Measurements from ENCODE around the gene METTL16.

METTL16 gene

GRCh38 chr17:2376107-2376506 lies 135.6 kb downstream of the METTL16 start:
- H3K36me3 ChIP-seq (ENCODE audit: control insufficient read depth, insufficient read depth, low read length) = peaks cover 81% of the 10 kb centered on the region

DNA sequence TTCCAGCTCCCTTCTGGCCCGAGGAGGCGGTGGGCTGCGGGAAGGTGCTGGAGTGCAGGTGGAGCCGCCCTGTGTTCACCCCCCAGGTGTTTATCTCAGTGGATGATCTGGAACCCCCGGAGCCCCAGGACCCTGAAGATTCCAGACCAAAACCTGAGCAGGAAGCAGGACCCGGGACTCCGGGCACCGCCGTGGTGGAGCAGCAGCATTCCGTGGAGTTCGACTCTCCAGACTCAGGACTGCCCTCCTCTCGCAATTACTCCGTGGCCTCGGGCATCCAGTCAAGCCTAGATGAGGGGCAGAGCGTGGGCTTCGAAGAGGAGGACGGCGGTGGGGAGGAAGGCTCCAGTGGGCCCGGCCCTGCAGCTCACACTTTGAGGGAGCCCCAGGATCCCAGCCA lies 136.3 kb downstream of the METTL16 start:
- H3K27ac ChIP-seq (ENCODE audit: low read depth, low read length) = no peak overlapping the region
- no peaks in the 10 kb centered on the region for H3K27me3 ChIP-seq (ENCODE audit: control insufficient read depth, insufficient read depth, low read length)
- peaks cover 77% of the 10 kb centered on the region for H3K36me3 ChIP-seq (ENCODE audit: control insufficient read depth, insufficient read depth, low read length)
- no peaks in the 10 kb centered on the region for H3K4me1 ChIP-seq (ENCODE audit: control insufficient read depth, insufficient read depth, low read length)
- H3K9me3 ChIP-seq (ENCODE audit: control insufficient read depth, insufficient read depth, low read depth, low read length) = no peaks in the 10 kb centered on the region
- H3K9ac ChIP-seq (ENCODE audit: low read length) = no peak overlapping the region
- no peak overlapping the region for H3K4me3 ChIP-seq (ENCODE audit: low read depth, low read length)

More at GRCh38 chr17:2376107-2376506, 135.6 kb downstream of the METTL16 start:
- no peak overlapping the region for H3K4me3 ChIP-seq (ENCODE audit: low read depth, low read length)
- no peak overlapping the region for H3K9ac ChIP-seq (ENCODE audit: low read length)
- H3K27ac ChIP-seq (ENCODE audit: low read depth, low read length) = no peak overlapping the region
- no peaks in the 10 kb centered on the region for H3K27me3 ChIP-seq (ENCODE audit: control insufficient read depth, insufficient read depth, low read length)
- H3K9me3 ChIP-seq (ENCODE audit: control insufficient read depth, insufficient read depth, low read depth, low read length) = no peaks in the 10 kb centered on the region
- H3K4me1 ChIP-seq (ENCODE audit: control insufficient read depth, insufficient read depth, low read length) = no peaks in the 10 kb centered on the region

DNA sequence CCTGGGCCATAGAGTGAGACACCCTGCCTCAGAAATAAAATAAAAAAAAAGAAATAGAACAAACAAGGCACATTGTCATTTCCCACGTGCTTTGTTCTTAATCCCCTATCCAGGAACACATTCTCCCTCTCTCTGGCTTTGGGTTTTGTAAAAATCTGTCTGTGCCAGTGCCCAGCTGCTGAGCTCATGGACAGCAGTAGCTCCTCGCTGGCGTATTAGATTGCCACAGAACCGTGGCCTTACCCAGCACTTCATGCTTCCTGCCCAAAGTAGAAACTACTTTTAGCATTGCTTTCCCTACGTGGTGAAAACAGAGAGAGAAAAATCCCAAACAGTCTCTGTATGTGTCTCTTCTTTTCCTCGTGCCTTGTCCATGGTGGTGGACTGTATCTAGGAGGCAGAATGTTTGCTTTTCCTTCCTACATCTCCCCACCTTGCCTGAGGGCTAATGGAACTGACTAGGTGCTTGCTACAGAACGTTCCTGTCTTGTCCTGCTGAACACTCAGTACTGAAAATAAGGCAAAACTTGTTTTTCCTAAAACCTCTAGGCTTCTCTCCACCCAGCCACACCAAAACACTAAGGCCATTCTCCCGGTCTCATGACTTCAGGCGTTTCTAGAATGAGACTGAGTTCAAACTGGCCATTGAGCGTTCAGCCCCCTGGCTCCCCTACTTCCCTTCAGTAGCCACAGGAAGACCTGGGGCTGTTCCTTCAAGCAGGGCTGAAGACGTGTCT lies 137.0 kb downstream of the METTL16 start:
- Histone ChIP-seq H3K27me3 (ENCODE audit: control insufficient read depth, insufficient read depth, low read length) (no peaks in the 10 kb centered on the region), H3K9ac (ENCODE audit: low read length) (no peak overlapping the region), H3K4me1 (ENCODE audit: control insufficient read depth, insufficient read depth, low read length) (peaks cover 5% of the 10 kb centered on the region; the same call in 1 of the 2 replicates), H3K4me3 (ENCODE audit: low read depth, low read length) (no peak overlapping the region), H3K9me3 (ENCODE audit: control insufficient read depth, insufficient read depth, low read depth, low read length) (no peaks in the 10 kb centered on the region), H3K36me3 (ENCODE audit: control insufficient read depth, insufficient read depth, low read length) (peaks cover 74% of the 10 kb centered on the region), H3K27ac (ENCODE audit: low read depth, low read length) (no peak overlapping the region)

DNA sequence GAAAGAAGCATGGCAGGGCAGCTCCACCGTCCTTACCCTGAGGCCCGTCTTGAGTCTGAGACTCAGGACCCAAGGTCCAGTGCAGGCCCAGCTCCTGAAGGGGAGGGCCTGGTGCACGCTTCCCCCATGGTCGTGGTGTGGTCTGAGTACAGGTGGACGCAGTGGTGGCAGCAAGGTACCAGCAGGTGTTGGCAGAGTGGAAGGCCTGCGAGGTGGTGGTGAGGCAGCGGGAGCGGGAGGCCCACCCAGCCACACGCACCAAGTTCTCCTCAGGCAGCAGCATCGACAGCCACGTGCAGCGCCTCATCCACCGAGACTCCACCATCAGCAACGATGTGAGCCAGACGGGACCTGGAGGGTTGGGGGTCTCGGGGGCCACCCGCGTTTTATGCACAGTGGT lies 138.5 kb downstream of the METTL16 start:
- no peaks in the 10 kb centered on the region for H3K9me3 ChIP-seq (ENCODE audit: control insufficient read depth, insufficient read depth, low read depth, low read length)
- H3K27me3 ChIP-seq (ENCODE audit: control insufficient read depth, insufficient read depth, low read length) = no peaks in the 10 kb centered on the region
- no peak overlapping the region for H3K9ac ChIP-seq (ENCODE audit: low read length)
- H3K4me1 ChIP-seq (ENCODE audit: control insufficient read depth, insufficient read depth, low read length) = peaks cover 7% of the 10 kb centered on the region; the same call in 1 of the 2 replicates
- H3K36me3 ChIP-seq (ENCODE audit: control insufficient read depth, insufficient read depth, low read length) = peaks cover 65% of the 10 kb centered on the region
- H3K27ac ChIP-seq (ENCODE audit: low read depth, low read length) = no peak overlapping the region
- H3K4me3 ChIP-seq (ENCODE audit: low read depth, low read length) = no peak overlapping the region

GRCh38 chr17:2372681-2373080 lies 139.0 kb downstream of the METTL16 start:
- Histone ChIP-seq H3K4me3 (ENCODE audit: low read depth, low read length) (no peak overlapping the region), H3K27me3 (ENCODE audit: control insufficient read depth, insufficient read depth, low read length) (no peaks in the 10 kb centered on the region), H3K36me3 (ENCODE audit: control insufficient read depth, insufficient read depth, low read length) (peaks cover 64% of the 10 kb centered on the region), H3K27ac (ENCODE audit: low read depth, low read length) (no peak overlapping the region), H3K9ac (ENCODE audit: low read length) (no peak overlapping the region), H3K9me3 (ENCODE audit: control insufficient read depth, insufficient read depth, low read depth, low read length) (no peaks in the 10 kb centered on the region), H3K4me1 (ENCODE audit: control insufficient read depth, insufficient read depth, low read length) (peaks cover 7% of the 10 kb centered on the region; the same call in 1 of the 2 replicates)

DNA sequence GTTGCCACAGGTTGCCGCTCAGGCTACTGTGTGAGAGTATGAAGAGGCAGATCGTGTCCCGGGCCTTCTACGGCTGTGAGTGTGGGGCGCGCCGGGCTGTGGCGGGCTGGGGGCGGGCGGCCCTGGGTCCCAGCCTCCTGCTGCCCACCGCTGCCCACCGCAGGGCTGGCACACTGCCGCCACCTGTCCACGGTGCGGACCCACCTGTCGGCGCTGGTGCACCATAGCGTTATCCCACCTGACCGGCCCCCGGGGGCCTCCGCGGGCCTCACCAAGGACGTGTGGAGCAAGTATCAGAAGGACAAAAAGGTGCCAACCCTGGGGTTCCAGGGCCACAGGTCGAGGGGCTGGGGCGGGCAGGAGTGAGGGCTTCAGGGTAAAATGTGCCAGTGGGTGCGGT lies 139.5 kb downstream of the METTL16 start:
- Histone ChIP-seq H3K4me3 (ENCODE audit: low read depth, low read length) (no peak overlapping the region), H3K27me3 (ENCODE audit: control insufficient read depth, insufficient read depth, low read length) (no peaks in the 10 kb centered on the region), H3K27ac (ENCODE audit: low read depth, low read length) (no peak overlapping the region), H3K9me3 (ENCODE audit: control insufficient read depth, insufficient read depth, low read depth, low read length) (no peaks in the 10 kb centered on the region), H3K36me3 (ENCODE audit: control insufficient read depth, insufficient read depth, low read length) (peaks cover 63% of the 10 kb centered on the region), H3K9ac (ENCODE audit: low read length) (no peak overlapping the region), H3K4me1 (ENCODE audit: control insufficient read depth, insufficient read depth, low read length) (peaks cover 7% of the 10 kb centered on the region; the same call in 1 of the 2 replicates)

- no peak overlapping the region for H3K9ac ChIP-seq (ENCODE audit: low read length)
- H3K36me3 ChIP-seq (ENCODE audit: control insufficient read depth, insufficient read depth, low read length) = peaks cover 58% of the 10 kb centered on the region
- no peak overlapping the region for H3K4me3 ChIP-seq (ENCODE audit: low read depth, low read length)
- no peak overlapping the region for H3K27ac ChIP-seq (ENCODE audit: low read depth, low read length)
- H3K4me1 ChIP-seq (ENCODE audit: control insufficient read depth, insufficient read depth, low read length) = peaks cover 7% of the 10 kb centered on the region; the same call in 1 of the 2 replicates
- no peaks in the 10 kb centered on the region for H3K9me3 ChIP-seq (ENCODE audit: control insufficient read depth, insufficient read depth, low read depth, low read length)
- H3K27me3 ChIP-seq (ENCODE audit: control insufficient read depth, insufficient read depth, low read length) = no peaks in the 10 kb centered on the region
Measured at GRCh38 chr17:2371183-2372130, 140.2 kb downstream of the METTL16 start.

DNA sequence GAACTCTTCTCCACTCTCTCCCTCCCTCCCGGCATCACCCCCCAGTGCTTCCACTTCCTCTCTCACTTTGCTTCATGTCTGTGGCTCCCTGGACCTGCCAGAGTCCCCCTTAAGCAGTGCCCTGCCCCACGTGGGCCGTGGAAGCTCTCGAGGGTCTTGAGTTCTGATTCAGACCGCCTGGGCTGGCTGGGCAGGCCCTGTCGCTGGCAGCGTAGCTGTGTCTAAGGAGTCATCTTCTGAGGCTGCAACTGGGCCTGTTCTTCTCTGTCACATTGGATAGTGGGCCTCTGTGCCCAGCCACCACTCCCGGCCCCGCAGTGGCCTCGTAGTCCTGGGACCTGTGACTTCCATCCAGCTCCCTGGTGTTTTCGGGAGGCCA lies 141.5 kb downstream of the METTL16 start:
- peaks cover 7% of the 10 kb centered on the region; the same call in 1 of the 2 replicates for H3K4me1 ChIP-seq (ENCODE audit: control insufficient read depth, insufficient read depth, low read length)

DNA sequence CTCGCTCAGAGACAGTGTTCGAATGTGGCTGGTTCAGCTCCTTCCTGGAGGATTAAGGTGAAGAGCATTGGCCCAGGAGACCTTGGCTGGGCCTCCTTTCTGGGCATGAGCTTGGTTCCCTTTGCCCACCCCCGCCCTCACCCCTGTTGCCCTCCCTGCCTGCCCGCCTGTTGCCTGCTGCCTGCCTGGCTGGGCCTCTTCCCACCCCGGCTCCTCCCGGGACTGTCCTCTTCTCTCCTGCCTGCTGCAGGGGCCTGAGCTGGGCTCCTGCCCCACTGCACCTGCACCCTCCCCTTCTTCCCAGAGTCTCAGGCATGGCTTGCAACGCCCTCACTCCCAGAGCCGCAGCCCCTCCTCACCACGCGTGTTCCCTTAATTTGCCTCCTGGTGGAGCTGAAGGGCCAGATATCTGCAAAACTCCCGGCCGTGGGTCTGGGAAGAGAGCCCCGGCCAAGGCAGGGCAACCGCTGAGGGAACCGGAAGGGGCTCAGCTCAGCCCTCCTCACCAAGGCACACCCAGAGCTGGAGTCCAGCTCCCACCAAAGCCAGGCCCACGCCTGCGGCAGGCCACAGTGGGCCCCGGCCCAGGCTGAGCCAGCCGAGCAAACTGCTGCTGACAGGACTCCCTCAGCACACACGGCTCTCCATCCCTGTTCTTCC lies 142.0 kb downstream of the METTL16 start:
- Histone ChIP-seq H3K27me3 (ENCODE audit: control insufficient read depth, insufficient read depth, low read length) (no peaks in the 10 kb centered on the region), H3K4me1 (ENCODE audit: control insufficient read depth, insufficient read depth, low read length) (peaks cover 7% of the 10 kb centered on the region; the same call in 1 of the 2 replicates), H3K9me3 (ENCODE audit: control insufficient read depth, insufficient read depth, low read depth, low read length) (no peaks in the 10 kb centered on the region), H3K9ac (ENCODE audit: low read length) (no peak overlapping the region), H3K27ac (ENCODE audit: low read depth, low read length) (no peak overlapping the region), H3K36me3 (ENCODE audit: control insufficient read depth, insufficient read depth, low read length) (peaks cover 51% of the 10 kb centered on the region), H3K4me3 (ENCODE audit: low read depth, low read length) (no peak overlapping the region)

More for the DNA sequence above, 141.5 kb downstream of the METTL16 start:
- H3K36me3 ChIP-seq (ENCODE audit: control insufficient read depth, insufficient read depth, low read length) = peaks cover 51% of the 10 kb centered on the region
- H3K9ac ChIP-seq (ENCODE audit: low read length) = no peak overlapping the region
- no peak overlapping the region for H3K4me3 ChIP-seq (ENCODE audit: low read depth, low read length)
- no peak overlapping the region for H3K27ac ChIP-seq (ENCODE audit: low read depth, low read length)
- H3K9me3 ChIP-seq (ENCODE audit: control insufficient read depth, insufficient read depth, low read depth, low read length) = no peaks in the 10 kb centered on the region
- no peaks in the 10 kb centered on the region for H3K27me3 ChIP-seq (ENCODE audit: control insufficient read depth, insufficient read depth, low read length)

DNA sequence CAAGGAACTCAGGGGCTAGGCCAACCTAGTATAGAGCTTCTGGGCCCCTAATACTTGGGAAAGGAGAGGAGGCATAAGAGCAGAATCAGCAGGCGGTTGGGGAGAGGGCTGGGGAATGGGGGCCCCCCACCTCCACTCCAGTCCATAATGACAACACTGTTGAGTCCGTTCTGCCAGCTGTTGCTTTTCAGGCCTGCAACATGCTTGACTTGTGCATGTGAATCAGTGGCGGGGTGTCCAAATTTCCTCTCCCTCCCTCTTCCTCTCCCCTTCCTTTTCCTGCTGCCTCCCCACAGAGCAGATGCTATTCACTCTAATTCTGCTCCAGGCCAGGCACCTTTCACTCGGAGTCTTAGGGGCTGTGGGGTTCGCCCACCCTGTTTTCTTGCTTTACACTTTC lies 142.6 kb downstream of the METTL16 start:
- peaks cover 51% of the 10 kb centered on the region for H3K36me3 ChIP-seq (ENCODE audit: control insufficient read depth, insufficient read depth, low read length)
- H3K4me1 ChIP-seq (ENCODE audit: control insufficient read depth, insufficient read depth, low read length) = peaks cover 7% of the 10 kb centered on the region; the same call in 1 of the 2 replicates
- H3K4me3 ChIP-seq (ENCODE audit: low read depth, low read length) = no peak overlapping the region
- H3K9me3 ChIP-seq (ENCODE audit: control insufficient read depth, insufficient read depth, low read depth, low read length) = no peaks in the 10 kb centered on the region
- H3K27ac ChIP-seq (ENCODE audit: low read depth, low read length) = no peak overlapping the region
- no peak overlapping the region for H3K9ac ChIP-seq (ENCODE audit: low read length)
- H3K27me3 ChIP-seq (ENCODE audit: control insufficient read depth, insufficient read depth, low read length) = no peaks in the 10 kb centered on the region
